IgD-negative memory B cell (primary cell): ENCODE measurements around the gene MIEF2. TPM values are rescaled to one million over a fixed set of nuclear protein-coding genes. Genes with fewer than 3 reads are reported as not detected.
"Not testable (repeated sequence)": the region's sequence is repeated elsewhere in the genome, so short reads cannot be mapped to it uniquely, and the experiment has no call there.

Experiments used
- H3K27ac Mint-ChIP-seq, 3 donors: one replicate each; pipeline ENCODE4 v1.8.0; 2020 to 2022; ENCODE audit warnings: mild to moderate bottlenecking in 3 of 3, mixed read lengths in 3 of 3, moderate library complexity in 1 of 3
- H3K27me3 Mint-ChIP-seq: one replicate; pipeline ENCODE4 v1.8.0; 2021; ENCODE audit warnings: mixed read lengths
- H3K36me3 Mint-ChIP-seq: one replicate; pipeline ENCODE4 v1.8.0; 2020; ENCODE audit warnings: mild to moderate bottlenecking, mixed read lengths
- H3K4me1 Mint-ChIP-seq, 3 donors: one replicate each; pipeline ENCODE4 v1.8.0; 2020 to 2022; ENCODE audit warnings: mixed read lengths in 3 of 3, mild to moderate bottlenecking in 1 of 3
- H3K4me3 Mint-ChIP-seq, 4 donors: one replicate each; pipeline ENCODE4 v1.8.0; 2020 to 2022; ENCODE audit warnings: mild to moderate bottlenecking in 4 of 4, mixed read lengths in 4 of 4, moderate library complexity in 3 of 4
- H3K9me3 Mint-ChIP-seq, 3 donors: one replicate each; pipeline ENCODE4 v1.8.0; 2020 to 2021; ENCODE audit warnings: mixed read lengths in 3 of 3, mild to moderate bottlenecking in 1 of 3
- polyA plus RNA-seq: library from polyadenylated mRNA; unstranded; fragments of 300-500 nt; fragmentation: Illumina TruSeq; gene quantifications from one replicate; pipeline ENCODE4 v1.2.3, GENCODE V29; 2021

Gene MIEF2
- polyA plus RNA-seq, 1 donor from 2014 or later, result 12.3 TPM

DNA sequence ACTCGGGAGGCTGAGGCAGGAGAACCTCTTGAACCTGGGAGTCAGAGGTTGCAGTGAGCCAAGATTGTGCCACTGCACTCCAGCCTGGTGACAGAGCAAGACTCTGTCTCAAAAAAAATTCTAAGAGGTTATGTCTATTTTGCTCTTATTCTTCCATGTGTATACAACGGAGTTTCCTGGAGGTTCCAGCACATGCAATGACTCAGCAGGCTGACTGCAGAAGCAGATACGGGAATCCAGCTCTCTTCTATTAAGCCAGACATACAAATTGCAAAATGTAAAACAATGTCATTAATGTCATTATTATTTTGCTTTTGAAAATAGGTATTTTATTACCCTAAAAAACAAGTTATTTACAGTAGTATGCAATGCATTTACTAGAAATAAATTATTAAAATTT, 18.4 kb downstream of the MIEF2 start:
- H3K27ac Mint-ChIP-seq, result no peak overlapping the region
- H3K36me3 Mint-ChIP-seq, result peaks cover 4% of the 10 kb centered on the region
- no peaks in the 10 kb centered on the region for H3K4me1 Mint-ChIP-seq
- H3K9me3 Mint-ChIP-seq, result no peaks in the 10 kb centered on the region
- H3K4me3 Mint-ChIP-seq, result no peak overlapping the region
- no peaks in the 10 kb centered on the region for H3K27me3 Mint-ChIP-seq

DNA sequence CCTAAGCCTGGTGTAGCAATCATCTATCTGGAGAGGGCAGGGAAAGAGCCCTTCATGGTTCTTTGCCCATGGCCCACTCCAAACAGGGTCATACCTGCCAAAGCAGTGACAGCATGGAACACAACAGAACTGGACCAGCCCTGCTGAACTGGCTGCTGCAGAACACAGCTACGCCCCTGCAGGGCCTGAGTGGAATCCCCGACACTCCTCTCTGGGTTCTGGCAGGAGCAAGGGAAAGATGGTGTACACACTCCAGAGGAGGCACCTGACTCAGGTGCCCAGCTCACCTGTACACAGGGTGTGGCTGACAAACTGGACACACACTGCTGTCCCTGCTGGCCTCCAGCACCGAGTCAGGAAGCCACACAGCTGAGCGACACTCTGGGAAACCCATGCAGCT, 19.8 kb downstream of the MIEF2 start:
- Mint-ChIP-seq H3K9me3 (no peaks in the 10 kb centered on the region), H3K27ac (no peak overlapping the region), H3K27me3 (no peaks in the 10 kb centered on the region), H3K4me3 (no peak overlapping the region), H3K36me3 (peaks cover 4% of the 10 kb centered on the region), H3K4me1 (no peaks in the 10 kb centered on the region)

DNA sequence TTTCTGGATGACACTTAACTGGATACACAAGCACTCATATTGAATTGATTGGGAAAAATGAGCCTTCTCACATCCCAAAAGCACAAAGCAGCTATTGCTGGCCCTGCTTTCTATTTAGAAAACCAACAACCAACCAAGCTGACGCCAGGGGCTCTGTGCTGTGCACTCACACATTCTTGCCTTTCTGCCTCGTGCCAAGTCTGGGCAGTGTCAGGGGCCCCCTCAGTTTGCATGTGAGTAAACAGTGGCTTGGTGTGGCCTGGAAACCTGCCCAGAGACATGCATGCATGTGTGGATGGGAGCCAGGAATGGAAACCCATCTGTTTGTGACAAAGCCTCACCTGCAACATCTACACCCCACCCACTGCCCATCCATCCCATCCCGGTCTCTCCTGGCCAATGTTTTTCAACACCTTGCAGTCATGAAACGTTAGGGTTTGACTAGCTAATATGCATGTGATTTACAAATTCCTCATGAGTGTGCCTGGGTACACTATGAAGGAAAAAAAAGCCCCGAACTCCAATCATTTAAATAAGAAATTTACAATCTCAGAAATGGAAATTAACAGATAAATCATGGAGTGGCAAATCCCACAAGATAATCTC, 20.4 kb downstream of the MIEF2 start:
- H3K27ac Mint-ChIP-seq, result no peak overlapping the region
- H3K4me3 Mint-ChIP-seq, result no peak overlapping the region
- H3K36me3 Mint-ChIP-seq, result peaks cover 6% of the 10 kb centered on the region
- no peaks in the 10 kb centered on the region for H3K9me3 Mint-ChIP-seq
- H3K4me1 Mint-ChIP-seq, result no peaks in the 10 kb centered on the region
- no peaks in the 10 kb centered on the region for H3K27me3 Mint-ChIP-seq

DNA sequence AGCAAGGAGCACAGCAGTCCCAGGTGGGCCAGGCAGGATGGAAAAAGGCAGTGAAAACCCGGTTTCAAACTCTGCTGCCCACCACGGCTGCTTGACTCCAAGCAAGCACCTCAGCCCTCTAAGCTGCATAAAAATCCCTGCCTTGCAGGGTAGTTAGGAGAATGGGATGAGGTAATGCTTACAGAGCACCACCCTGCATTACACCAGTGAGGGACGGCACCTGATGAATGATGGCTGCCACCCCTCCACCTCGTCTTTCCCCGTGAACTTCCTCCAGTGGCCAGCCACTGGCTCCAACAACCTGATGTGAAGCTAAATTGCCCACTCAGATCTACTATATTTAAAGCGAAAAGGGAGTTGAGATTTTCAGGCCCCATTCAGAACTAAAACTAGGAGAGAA, 21.3 kb downstream of the MIEF2 start:
- Mint-ChIP-seq H3K4me1 (no peaks in the 10 kb centered on the region), H3K9me3 (no peaks in the 10 kb centered on the region), H3K27ac (no peak overlapping the region), H3K4me3 (no peak overlapping the region), H3K27me3 (no peaks in the 10 kb centered on the region), H3K36me3 (peaks cover 7% of the 10 kb centered on the region)

- no peaks in the 10 kb centered on the region for H3K4me1 Mint-ChIP-seq
- H3K9me3 Mint-ChIP-seq, result no peaks in the 10 kb centered on the region
- H3K36me3 Mint-ChIP-seq, result peaks cover 9% of the 10 kb centered on the region
- no peak overlapping the region for H3K4me3 Mint-ChIP-seq
- no peaks in the 10 kb centered on the region for H3K27me3 Mint-ChIP-seq
- peak overlapping the region in 1 of 3 donors; percentile 74 for H3K27ac Mint-ChIP-seq
These were observed 24.8 kb downstream of the MIEF2 start for GRCh38 chr17:18285296-18285695.

- H3K27ac Mint-ChIP-seq, result no peak overlapping the region
- H3K4me3 Mint-ChIP-seq, result no peak overlapping the region
- no peaks in the 10 kb centered on the region for H3K9me3 Mint-ChIP-seq
- H3K36me3 Mint-ChIP-seq, result peaks cover 2% of the 10 kb centered on the region
- peaks cover under 1 to 6% (median 5%) of the 10 kb centered on the region in 3 donors for H3K4me1 Mint-ChIP-seq
- no peaks in the 10 kb centered on the region for H3K27me3 Mint-ChIP-seq
These were observed 31.5 kb downstream of the MIEF2 start for GRCh38 chr17:18291718-18292540.

DNA sequence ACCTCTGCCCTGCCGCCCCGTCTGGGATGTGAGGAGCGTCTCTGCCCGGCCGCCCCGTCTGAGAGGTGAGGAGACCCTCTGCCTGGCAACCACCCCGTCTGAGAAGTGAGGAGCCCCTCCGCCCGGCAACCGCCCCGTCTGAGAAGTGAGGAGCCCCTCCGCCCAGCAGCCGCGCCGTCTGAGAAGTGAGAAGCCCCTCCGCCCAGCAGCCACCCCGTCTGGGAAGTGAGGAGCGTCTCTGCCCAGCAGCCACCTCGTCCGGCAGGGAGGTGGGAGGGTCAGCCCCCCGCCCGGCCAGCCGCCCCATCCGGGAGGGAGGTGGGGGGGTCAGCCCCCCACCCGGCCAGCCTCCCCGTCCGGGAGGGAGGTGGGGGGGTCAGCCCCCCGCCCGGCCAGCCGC, 37.6 kb downstream of the MIEF2 start:
- H3K4me3 Mint-ChIP-seq, result not testable (repeated sequence)

DNA sequence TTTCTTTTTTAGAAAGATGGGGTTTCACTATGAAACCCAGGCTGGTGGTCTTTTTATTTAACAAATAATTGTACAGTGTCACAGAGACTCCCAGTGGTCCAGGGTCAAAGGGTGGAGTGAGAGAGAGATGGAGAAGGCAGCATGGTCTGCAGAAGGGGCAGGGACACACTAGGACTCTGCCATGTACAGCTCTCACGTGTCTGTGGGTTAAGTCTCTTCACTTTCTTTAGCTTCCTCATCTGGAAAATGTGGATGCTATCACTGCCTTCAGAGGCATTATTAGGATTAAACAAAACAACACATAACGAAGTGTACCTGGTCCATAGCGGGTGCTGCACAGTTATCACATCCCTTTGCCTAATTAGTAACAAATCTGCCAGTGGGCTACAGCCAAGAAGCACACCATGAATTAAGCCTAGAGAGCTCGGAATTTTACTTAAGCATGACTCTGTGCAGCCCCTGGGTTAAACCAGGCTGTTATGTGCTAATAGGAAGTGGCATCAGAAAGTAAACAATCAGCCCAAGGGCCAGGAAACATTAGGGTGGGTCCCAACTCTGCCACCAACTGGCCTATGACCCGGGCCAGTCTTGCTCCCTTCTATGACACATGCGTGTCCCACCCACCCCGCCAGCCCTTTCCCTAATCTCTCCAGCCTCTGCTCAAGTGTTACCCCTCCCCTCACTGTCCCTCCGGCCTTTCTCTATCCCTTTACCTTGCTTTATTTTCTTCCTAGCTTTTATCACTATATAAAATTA, 40.4 kb downstream of the MIEF2 start:
- Mint-ChIP-seq H3K4me3 (no peak overlapping the region), H3K36me3 (no peaks in the 10 kb centered on the region), H3K27me3 (no peaks in the 10 kb centered on the region), H3K27ac (no peak overlapping the region), H3K9me3 (no peaks in the 10 kb centered on the region), H3K4me1 (peaks cover 6 to 11% (median 8%) of the 10 kb centered on the region in 3 donors)

More for the DNA sequence above, 37.6 kb downstream of the MIEF2 start:
- not testable (repeated sequence) for H3K36me3 Mint-ChIP-seq, H3K27ac Mint-ChIP-seq, H3K27me3 Mint-ChIP-seq, H3K9me3 Mint-ChIP-seq
- peaks cover 6 to 11% (median 8%) of the 10 kb centered on the region in 3 donors for H3K4me1 Mint-ChIP-seq

DNA sequence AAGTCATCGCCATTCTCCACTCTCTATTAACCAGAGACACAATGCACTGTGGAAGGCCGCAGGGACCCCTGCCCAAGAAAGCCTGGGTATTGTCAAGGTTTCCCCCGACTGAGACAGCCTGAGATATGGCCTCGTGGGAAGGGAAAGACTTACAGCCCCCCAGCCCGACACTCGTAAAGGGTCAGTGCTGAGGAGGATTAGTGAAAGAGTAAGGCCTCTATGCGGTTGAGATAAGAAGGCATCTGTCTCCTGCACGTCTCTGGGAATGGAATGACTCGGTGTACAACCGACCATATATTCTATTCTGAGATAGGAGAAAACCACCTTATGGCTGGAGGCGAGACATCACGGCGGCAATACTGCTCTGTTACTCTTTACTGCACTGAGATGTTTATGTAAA, 42.7 kb downstream of the MIEF2 start:
- H3K36me3 Mint-ChIP-seq, result not testable (repeated sequence)
- peak overlapping the region in 1 of 3 donors; percentile 20 for H3K27ac Mint-ChIP-seq

DNA sequence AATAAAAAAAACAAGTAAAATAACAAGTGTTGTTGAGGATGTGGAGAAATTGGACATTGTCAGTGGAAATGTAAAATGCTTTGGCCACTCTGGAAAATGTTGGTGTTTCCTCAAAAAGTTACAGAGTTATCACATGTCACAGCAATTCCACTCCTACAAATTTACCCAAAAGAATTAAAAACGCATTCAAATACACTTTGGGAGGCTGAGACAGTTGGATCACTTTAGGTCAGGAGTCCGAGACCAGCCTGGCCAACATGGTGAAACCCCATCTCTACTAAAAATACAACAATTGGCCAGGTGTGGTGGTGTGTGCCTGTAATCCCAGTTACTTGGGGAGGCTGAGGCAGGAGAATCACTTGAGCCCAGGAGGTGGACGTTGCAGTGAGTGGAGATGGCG, 48.7 kb downstream of the MIEF2 start:
- no peaks in the 10 kb centered on the region for H3K27me3 Mint-ChIP-seq
- H3K36me3 Mint-ChIP-seq, result peaks cover 4% of the 10 kb centered on the region
- no peak overlapping the region for H3K27ac Mint-ChIP-seq
- peaks cover 6 to 23% (median 15%) of the 10 kb centered on the region in 3 donors for H3K4me1 Mint-ChIP-seq
- H3K9me3 Mint-ChIP-seq, result no peaks in the 10 kb centered on the region
- H3K4me3 Mint-ChIP-seq, result no peak overlapping the region

More for the DNA sequence above, 42.7 kb downstream of the MIEF2 start:
- H3K4me1 Mint-ChIP-seq, H3K4me3 Mint-ChIP-seq, H3K9me3 Mint-ChIP-seq, H3K27me3 Mint-ChIP-seq: not testable (repeated sequence)

DNA sequence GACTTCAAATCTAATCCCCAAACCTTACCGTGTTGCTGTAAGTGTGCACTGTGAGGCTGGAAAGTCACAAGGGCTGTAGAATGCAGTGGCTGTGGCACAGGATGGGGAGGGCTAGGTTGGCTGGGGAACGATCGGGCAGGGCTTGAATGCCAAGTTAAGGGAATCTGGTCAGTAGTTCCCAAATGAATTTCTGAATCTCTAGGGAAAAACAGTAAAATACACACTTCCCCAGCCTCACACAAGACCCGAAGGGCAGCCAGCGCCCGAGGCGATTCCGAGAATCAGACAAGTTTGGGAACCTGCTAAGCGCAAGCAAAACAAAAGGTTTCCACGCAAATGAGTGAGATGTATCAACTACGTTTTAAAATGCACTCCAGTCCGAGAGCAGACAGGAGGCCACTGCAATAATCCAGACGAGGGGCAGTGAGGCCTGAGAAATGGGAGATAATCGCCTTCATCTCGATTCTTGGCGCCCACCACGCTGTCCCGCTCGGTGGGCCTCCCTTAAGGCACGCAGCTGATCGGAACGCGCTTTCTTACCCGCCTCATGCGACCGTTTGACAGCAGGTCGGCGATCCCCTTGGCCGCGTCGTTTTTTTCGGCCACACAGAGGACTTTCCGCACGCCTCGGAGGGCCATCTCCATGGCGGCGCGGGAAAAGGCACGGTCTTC, 53.7 kb downstream of the MIEF2 start:
- peaks cover 4% of the 10 kb centered on the region for H3K36me3 Mint-ChIP-seq
- no peaks in the 10 kb centered on the region for H3K27me3 Mint-ChIP-seq
- peak overlapping the region; percentile 89 to 99 (median 98) for H3K4me3 Mint-ChIP-seq
- H3K4me1 Mint-ChIP-seq, result peaks cover 18 to 51% (median 41%) of the 10 kb centered on the region in 3 donors
- peaks cover 0 to 1% (median 0%) of the 10 kb centered on the region in 3 donors for H3K9me3 Mint-ChIP-seq
- peak overlapping the region; percentile 76 to 100 (median 87) for H3K27ac Mint-ChIP-seq

DNA sequence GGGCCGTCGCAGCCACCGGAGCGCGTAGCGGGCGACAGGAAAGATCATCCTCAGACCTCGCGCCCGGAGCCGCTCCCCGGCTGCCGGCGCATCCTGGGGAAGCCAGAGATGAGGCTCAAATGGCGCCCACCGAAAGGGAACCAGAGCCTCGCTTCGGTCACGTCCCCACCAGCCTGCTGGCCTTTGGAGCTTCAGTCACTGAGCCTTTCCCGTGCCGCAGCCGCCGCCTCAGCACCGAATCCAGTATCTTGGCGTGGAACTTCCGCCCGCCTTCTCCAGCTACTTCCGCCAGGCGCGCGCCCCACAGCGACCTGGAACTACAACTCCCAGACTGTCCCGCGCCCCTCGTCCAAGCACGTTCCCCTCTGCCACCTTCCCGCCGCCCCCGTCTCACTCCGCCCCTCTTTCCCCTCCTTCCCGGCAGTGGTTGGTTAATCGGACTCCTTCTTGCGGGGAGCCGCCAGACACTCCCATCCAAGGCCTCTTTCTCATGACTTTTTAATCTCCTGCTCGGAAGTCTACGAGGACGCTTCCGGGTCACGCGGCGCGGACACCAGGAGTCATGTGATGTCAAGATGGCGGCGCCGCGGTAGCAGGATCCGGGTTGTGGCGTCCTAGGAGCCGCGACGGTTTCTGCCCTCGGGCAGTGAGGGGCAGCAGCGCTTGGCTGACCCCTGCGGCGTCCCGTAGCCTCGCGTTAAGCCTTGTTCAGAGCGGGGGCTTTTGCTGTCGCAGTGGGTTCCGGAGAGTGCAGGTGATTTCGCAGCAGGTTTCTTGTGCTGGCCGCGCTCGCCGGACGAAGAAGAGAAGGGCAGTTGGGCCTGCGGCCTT, 54.5 kb downstream of the MIEF2 start, which contains the start of the genes SMCR8 and TOP3A:
Gene SMCR8 (plus strand): TSS at position 563 of the 831 bp plus-strand sequence. CDS start 497 bp downstream, outside the sequence.
Gene TOP3A (minus strand): TSS at position 264 of the 831 bp plus-strand sequence. CDS start 216 bp downstream, at position 48.
- Mint-ChIP-seq H3K9me3 (peaks cover 0 to 1% (median 0%) of the 10 kb centered on the region in 3 donors), H3K27ac (peak within 1 kb of the TSS; percentile 87 to 100 (median 100)), H3K4me3 (peak within 1 kb of the TSS; percentile 89 to 99 (median 98)), H3K36me3 (peaks cover 4% of the 10 kb centered on the region), H3K27me3 (no peaks in the 10 kb centered on the region), H3K4me1 (peaks cover 25 to 58% (median 44%) of the 10 kb centered on the region in 3 donors)

- Mint-ChIP-seq H3K4me1 (peaks cover 29 to 59% (median 41%) of the 10 kb centered on the region in 3 donors), H3K27me3 (no peaks in the 10 kb centered on the region), H3K4me3 (peak overlapping the region; percentile 89 to 99 (median 98)), H3K9me3 (peaks cover 0 to 1% (median 0%) of the 10 kb centered on the region in 3 donors), H3K36me3 (peaks cover 3% of the 10 kb centered on the region), H3K27ac (peak overlapping the region; percentile 87 to 100 (median 100))
These were observed 55.1 kb downstream of the MIEF2 start for GRCh38 chr17:18315562-18315922.

DNA sequence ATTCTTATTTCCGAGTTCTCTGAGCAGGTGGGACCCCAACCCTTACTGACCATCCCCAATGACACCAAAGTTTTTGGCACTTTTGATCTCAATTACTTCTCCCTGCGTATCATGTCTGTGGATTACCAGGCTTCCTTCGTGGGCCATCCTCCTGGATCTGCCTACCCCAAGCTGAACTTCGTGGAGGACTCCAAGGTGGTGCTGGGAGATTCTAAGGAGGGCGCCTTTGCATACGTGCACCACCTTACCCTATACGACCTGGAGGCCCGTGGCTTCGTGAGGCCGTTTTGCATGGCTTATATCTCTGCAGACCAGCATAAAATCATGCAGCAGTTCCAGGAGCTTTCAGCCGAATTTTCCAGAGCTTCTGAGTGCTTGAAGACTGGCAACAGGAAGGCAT, 55.5 kb downstream of the MIEF2 start:
- no peaks in the 10 kb centered on the region for H3K27me3 Mint-ChIP-seq
- H3K4me1 Mint-ChIP-seq, result peaks cover 29 to 61% (median 44%) of the 10 kb centered on the region in 3 donors
- H3K9me3 Mint-ChIP-seq, result peaks cover 0 to 1% (median 0%) of the 10 kb centered on the region in 3 donors
- peak overlapping the region; percentile 87 to 100 (median 100) for H3K27ac Mint-ChIP-seq
- peak overlapping the region; percentile 89 to 99 (median 98) for H3K4me3 Mint-ChIP-seq
- H3K36me3 Mint-ChIP-seq, result peaks cover 1% of the 10 kb centered on the region
